NCI-H1417 (cell line): Measurements from ENCODE around the gene PDHA1.

ENCODE experiments used
- DNase-seq, 3 experiments: peaks; one replicate each; lab custom pipeline; 2025; lab: John Stamatoyannopoulos, UW

Gene PDHA1

DNA sequence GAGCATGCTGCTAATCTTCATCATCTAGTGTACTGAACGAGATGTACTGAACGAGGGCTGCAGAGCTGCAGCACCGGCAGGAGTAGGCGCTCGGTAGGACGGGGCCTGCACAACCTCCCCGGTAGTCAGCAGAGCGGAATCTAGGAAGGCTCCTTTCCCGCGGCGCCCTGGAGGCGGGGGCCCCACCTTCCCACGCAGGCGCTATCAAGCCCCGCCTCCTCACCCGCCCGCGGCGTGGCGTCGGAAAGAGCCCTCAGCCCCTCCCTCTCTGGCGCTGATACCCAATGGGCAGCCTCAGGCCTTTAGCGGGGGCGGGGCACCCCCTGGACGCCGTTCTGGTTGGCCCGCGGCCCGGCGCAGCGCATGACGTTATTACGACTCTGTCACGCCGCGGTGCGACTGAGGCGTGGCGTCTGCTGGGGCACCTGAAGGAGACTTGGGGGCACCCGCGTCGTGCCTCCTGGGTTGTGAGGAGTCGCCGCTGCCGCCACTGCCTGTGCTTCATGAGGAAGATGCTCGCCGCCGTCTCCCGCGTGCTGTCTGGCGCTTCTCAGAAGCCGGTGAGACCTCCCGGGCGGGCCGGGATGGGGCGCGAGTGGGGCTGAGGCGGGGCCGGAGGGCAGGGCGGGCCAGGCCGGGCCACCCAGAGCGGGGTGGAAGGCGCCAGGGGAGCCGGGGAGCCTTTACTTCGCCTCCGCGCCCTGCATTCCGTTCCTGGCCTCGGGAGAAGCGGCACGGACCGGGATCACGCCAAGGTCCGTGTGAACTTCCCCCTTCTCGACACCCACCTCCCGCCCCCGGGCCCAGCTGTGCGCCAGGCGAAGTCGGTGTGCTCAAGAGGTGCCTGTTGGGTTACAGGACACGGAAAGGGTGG, at the start of gene PDHA1:
Gene PDHA1 (plus strand): TSS at position 393 of the 874 bp plus-strand sequence. CDS start 111 bp downstream, at position 504.
- peak; percentile 96 to 98 (median 98) for DNase-seq

GRCh38 chrX:19303256-19303880, 40.4 kb upstream of the PDHA1 start:
- peak in 1 of 3 experiments; percentile 16 for DNase-seq

- no peak for DNase-seq
Observed at GRCh38 chrX:19326567-19326966, 17.2 kb upstream of the PDHA1 start.

GRCh38 chrX:19331831-19332230, 11.9 kb upstream of the PDHA1 start:
- no peak for DNase-seq

GRCh38 chrX:19332983-19333382, 10.7 kb upstream of the PDHA1 start:
- peak in 2 of 3 experiments; percentile 9 to 49 for DNase-seq

DNA sequence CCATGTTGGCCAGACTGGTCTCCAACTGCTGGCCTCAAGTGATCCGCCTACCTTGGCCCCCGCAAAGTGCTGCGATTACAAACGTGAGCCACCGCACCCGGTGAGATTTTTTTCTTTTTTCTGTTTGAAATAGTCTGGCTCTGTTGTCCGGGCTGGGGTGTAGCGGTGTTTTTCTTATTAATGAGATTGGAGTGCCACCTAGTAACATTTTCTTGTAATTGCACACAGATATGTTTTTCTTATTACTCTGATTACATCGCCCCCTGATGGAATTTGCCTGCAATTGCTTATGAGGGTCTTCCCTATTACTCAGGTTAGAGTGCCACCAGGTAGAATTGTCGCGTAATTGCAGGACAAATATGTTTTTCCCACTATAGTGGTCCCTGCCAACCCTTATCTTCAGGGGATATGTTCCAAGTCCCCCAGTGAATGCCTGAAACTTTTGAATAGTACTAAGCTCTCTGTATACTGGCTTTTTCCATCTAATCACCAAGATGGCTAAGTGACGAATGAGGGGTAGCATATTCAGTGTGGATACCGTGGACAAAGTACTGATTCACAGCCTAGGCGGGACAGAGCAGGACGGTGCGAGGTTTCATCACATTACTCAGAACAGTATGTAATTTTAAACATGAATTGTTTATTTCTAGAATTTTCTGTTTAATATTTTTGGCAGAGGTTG, 8.6 kb upstream of the PDHA1 start:
- peak in 1 of 3 experiments; percentile 58 for DNase-seq

DNA sequence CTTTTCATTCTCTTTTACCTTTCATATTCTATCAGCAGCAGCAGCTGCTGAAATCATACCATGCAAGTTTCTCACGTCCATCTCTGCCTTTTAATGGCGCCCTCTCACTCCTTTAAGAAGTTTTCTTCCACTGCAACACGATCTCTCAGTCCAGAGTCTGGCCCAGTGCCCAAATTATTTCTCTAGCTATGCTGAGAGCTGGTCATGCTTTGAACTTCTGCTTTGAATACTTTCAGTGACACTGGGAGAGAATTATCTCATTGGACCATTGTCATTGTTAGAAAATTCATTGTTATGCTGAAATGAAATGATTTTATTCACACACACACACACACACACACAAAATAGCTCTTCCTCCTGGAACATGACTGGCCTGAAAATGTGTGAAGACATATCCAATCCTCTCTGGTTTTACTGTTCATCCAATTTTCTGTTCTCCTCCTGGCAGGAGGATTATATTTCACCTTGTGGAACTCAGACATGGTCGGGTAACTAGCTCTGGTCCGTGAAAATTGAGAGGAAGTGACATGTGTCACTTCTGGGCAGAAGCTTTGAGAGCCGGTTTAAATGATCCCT, 1.3 kb upstream of the PDHA1 start:
- DNase-seq: peak in 2 of 3 experiments; percentile 27 to 54

GRCh38 chrX:19343085-19343534, 617 bp upstream of the PDHA1 start:
- DNase-seq: peak in 1 of 3 experiments; percentile 28

DNA sequence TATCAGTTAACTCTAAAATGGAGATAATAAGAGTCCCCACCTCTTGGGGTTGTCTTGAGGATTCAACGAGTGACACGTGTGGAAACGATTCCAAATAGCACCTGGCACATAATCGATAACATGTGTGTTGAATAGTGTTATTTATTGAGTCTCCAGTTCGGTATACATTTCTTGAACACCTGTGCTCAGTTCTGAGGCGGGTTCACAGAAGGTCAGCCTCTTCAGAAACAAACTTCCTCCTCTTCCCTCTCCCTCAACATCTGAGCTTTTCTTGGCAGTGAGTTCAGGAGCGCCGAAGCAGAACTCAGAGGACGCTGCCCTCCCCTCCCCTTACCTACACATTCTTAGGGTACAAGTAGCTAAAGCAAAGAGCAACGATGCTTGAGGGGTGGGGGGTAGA, 934 bp downstream of the PDHA1 start:
- no peak for DNase-seq

- no peak for DNase-seq
Observed at GRCh38 chrX:19347916-19348315, 4.2 kb downstream of the PDHA1 start.

- DNase-seq: no peak
Observed at GRCh38 chrX:19349264-19349663, 5.5 kb downstream of the PDHA1 start.

DNA sequence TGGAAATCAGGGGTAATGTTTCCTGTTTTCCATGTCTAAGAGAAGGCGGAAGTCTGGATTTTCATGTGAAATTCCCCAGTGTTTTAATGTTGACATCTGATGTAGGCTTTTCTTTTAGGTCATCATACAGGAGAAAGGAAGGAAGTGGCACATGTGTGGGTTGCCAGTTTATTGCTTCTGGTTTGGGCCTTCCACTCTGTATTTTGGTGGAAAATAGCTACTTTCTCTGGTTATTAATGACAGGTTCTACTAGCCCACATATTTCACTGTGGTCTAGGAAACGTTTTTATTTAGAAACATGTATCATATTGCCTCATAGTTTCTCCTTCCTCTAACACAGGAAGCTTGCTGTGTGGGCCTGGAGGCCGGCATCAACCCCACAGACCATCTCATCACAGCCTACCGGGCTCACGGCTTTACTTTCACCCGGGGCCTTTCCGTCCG, 7.2 kb downstream of the PDHA1 start:
- no peak for DNase-seq

GRCh38 chrX:19354625-19355024, 10.9 kb downstream of the PDHA1 start:
- DNase-seq: no peak

- no peak for DNase-seq
Observed at GRCh38 chrX:19358521-19358920, 14.8 kb downstream of the PDHA1 start.

DNA sequence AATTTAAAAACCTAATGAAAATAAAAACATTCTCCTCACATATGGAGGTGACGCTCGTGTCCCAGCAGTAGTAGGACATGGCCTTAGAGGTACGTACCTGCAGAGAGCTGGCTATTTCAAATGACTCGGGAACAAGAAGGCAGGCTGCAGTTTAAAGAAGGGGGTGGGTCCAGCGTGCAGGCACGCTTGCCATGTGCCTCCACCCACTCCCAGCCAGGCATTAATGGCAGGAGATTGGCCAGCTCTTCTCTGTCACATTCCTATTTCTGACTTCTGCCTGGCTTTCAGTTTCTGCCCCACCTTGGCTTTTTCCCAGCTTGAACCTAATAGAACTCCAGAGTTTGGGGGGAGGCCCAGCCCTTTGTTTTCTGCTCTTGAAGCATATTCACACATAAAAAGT, 17.2 kb downstream of the PDHA1 start:
- DNase-seq: no peak

DNA sequence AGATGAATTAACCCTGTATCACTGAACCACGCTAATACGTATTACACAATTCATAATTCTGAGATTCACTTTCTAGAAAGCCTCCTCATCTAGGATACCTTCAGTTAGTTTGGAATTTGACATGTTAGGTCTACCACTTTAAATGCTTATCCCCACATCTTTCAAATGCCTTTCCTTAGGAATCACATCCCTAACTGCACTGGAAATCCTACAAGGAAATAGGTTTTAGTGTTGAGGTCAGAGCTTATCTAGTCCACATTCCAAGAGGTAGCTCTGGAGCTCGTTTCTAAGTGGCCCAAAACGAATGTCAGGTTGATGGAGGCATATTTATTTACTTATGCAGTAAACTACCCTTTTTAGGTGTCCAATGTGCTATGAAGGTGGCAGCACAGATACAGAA, 18.0 kb downstream of the PDHA1 start:
- no peak for DNase-seq

- DNase-seq: no peak
Observed at GRCh38 chrX:19368576-19368975, 24.8 kb downstream of the PDHA1 start.

DNA sequence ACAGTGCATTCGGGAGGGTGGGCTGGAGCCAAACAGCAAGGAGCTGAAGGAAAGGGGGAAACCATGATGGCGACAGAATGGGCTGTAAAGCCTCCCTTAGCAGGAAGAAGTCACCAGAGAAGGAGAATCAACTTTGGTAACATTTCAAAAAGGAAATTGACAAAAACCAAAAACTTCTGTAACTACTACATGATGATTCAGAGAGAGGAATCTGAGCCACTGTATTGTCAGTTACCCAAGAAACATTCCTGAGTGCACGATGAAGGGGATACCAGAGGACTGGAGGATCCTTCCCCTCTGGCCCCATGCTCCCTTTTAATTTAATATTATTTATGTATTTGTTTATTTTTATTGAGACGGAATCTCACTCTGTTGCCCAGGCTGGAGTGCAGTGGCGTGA, 26.3 kb downstream of the PDHA1 start:
- DNase-seq: no peak

DNA sequence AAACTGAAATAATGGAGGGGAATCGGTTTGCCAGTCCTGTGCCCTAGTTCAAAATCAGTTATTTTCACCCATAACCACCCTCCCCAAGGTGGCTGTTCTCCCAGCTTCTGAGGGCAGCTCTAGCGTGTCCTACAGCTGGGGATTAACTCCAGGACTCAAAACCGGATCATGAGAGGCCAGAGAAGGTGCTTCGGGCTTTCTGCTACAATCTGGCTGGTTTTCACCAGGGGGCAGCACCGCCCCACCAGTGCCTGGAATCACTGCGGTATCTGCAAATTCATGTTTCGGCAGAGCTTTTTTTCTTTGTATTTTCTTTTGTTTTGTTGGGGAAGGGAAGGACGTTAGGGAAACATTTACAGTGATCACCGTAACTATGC, 28.4 kb downstream of the PDHA1 start:
- peak; percentile 49 to 82 (median 73) for DNase-seq

- peak in 2 of 3 experiments; percentile 73 to 74 for DNase-seq
Observed at GRCh38 chrX:19372547-19373331, 29.0 kb downstream of the PDHA1 start.

DNA sequence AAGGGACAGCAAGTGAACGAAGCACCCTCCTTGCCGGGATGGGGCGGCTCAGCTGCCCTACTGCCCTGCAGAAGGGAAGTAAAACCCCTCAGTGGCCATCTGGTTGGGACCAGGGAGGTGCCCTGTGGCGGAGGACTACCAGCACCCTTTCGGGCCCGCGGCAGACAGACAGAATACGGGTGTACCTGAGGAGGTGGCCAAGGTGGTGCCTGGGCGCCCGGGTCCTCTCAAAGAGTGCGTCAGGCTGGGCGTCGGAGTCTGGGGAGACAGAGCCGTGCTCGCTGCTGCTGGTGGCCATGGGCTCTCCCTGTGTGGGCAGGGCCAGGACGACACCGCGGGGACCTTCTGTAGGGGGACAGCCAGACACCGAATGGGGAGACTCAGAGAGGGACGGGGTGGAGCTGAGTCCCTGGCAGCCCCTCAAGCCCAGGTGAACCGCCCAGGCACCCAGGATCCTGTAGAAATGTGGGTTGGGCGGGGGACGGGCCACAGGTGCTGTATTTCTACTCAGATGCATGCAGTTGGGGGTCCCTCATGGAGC, 29.7 kb downstream of the PDHA1 start:
- DNase-seq: peak in 2 of 3 experiments; percentile 34 to 48
